WTC11 (cell line): ENCODE results near the gene TMPRSS3. TPM values are rescaled to one million over a fixed set of nuclear protein-coding genes. Genes with fewer than 3 reads are reported as not detected.

Experiments
- ATAC-seq: fragments of 200-7000 bp; cut with Tn5 transposase; 2 replicates; pipeline ENCODE4 v1.10.0; 2021; ENCODE audit warnings: mild to moderate bottlenecking, moderate library complexity
- CTCF ChIA-PET: fragments of 300-600 bp; sonication (Branson Sonifier 250); formaldehyde crosslinking; loops from one replicate; lab custom pipeline; 2021; ENCODE audit warnings: antibody characterized with exemption; lab: Charles Lee
- POLR2A ChIA-PET: fragments of 350-600 bp; sonication (Branson Sonifier 250); formaldehyde crosslinking; loops from one replicate; lab custom pipeline; 2021; ENCODE audit warnings: antibody characterized with exemption; lab: Charles Lee
- DNase-seq: peaks from one replicate; pipeline ENCODE4 v3.0.0; 2021; ENCODE audit warnings: low spot score
- H3K27ac Mint-ChIP-seq: 2 replicates; pipeline ENCODE4 v1.8.0; 2021; ENCODE audit warnings: mixed read lengths
- H3K27me3 Mint-ChIP-seq: 2 replicates; pipeline ENCODE4 v1.8.0; 2021; ENCODE audit warnings: low read depth, mild to moderate bottlenecking, moderate library complexity, mixed read lengths
- H3K36me3 Mint-ChIP-seq: 2 replicates; pipeline ENCODE4 v1.8.0; 2021; ENCODE audit warnings: mixed read lengths
- H3K4me1 Mint-ChIP-seq: 2 replicates; pipeline ENCODE4 v1.8.0; 2022; ENCODE audit warnings: mixed read lengths
- H3K4me3 Mint-ChIP-seq: 2 replicates; pipeline ENCODE4 v1.8.0; 2021; ENCODE audit warnings: mild to moderate bottlenecking, moderate library complexity, mixed read lengths
- H3K9me3 Mint-ChIP-seq: 2 replicates; pipeline ENCODE4 v1.8.0; 2021; ENCODE audit warnings: mixed read lengths
- ATF1 ChIP-seq: sonication (generic); formaldehyde crosslinking; IDR thresholded peaks from 2 replicates; pipeline ENCODE4 v1.8.1; 2023; ENCODE audit warnings: mild to moderate bottlenecking, moderate library complexity, missing genetic modification reagents
- CBFB ChIP-seq: sonication (generic); formaldehyde crosslinking; IDR thresholded peaks from 2 replicates; pipeline ENCODE4 v1.8.1; 2022; ENCODE audit warnings: mild to moderate bottlenecking, low read depth, missing genetic modification reagents
- CDX4 ChIP-seq: fragments of 250-450 bp; sonication (Bioruptor Pico); IDR thresholded peaks from 2 replicates; pipeline ENCODE4 v1.9.0; 2021; ENCODE audit warnings: moderate library complexity, mild to moderate bottlenecking, inconsistent platforms, borderline replicate concordance
- CREB1 ChIP-seq: sonication (generic); formaldehyde crosslinking; IDR thresholded peaks from 2 replicates; pipeline ENCODE4 v1.8.0; 2023; ENCODE audit warnings: mild to moderate bottlenecking, missing genetic modification reagents
- E2F4 ChIP-seq: sonication (generic); formaldehyde crosslinking; IDR thresholded peaks from 2 replicates; pipeline ENCODE4 v1.8.1; 2022; ENCODE audit warnings: low read depth, mild to moderate bottlenecking, moderate library complexity, missing genetic modification reagents, borderline replicate concordance
- EMX1 ChIP-seq: fragments of 250-450 bp; sonication (Bioruptor Pico); IDR thresholded peaks from 2 replicates; pipeline ENCODE4 v1.8.0; 2021; ENCODE audit warnings: mild to moderate bottlenecking
- ESRRA ChIP-seq: sonication (generic); formaldehyde crosslinking; IDR thresholded peaks from 2 replicates; pipeline ENCODE4 v1.8.1; 2022; ENCODE audit warnings: mild to moderate bottlenecking, missing genetic modification reagents, borderline replicate concordance
- IRF2 ChIP-seq: sonication (generic); formaldehyde crosslinking; IDR thresholded peaks from 2 replicates; pipeline ENCODE4 v1.8.0; 2022; ENCODE audit warnings: low read depth, missing genetic modification reagents, borderline replicate concordance
- JAZF1 ChIP-seq: fragments of 250-450 bp; sonication (Bioruptor Pico); IDR thresholded peaks from 2 replicates; pipeline ENCODE4 v1.9.0; 2021; ENCODE audit warnings: moderate library complexity, mild to moderate bottlenecking, inconsistent platforms
- KAT7 ChIP-seq: sonication (generic); formaldehyde crosslinking; IDR thresholded peaks from 2 replicates; pipeline ENCODE4 v1.8.1; 2023; ENCODE audit warnings: missing genetic modification reagents, mild to moderate bottlenecking, borderline replicate concordance
- PRRX2 ChIP-seq: fragments of 250-450 bp; sonication (Bioruptor Pico); IDR thresholded peaks from 2 replicates; pipeline ENCODE4 v1.8.0; 2021; ENCODE audit warnings: mild to moderate bottlenecking
- ZBTB21 ChIP-seq: sonication (generic); formaldehyde crosslinking; IDR thresholded peaks from 2 replicates; pipeline ENCODE4 v1.8.1; 2023; ENCODE audit warnings: mild to moderate bottlenecking, missing genetic modification reagents, borderline replicate concordance
- ZNF121 ChIP-seq: sonication (generic); formaldehyde crosslinking; IDR thresholded peaks from 2 replicates; pipeline ENCODE4 v1.8.0; 2023; ENCODE audit warnings: missing genetic modification reagents
- ZNF219 ChIP-seq: sonication (generic); formaldehyde crosslinking; IDR thresholded peaks from 2 replicates; pipeline ENCODE4 v1.8.0; 2023; ENCODE audit warnings: missing genetic modification reagents, mild to moderate bottlenecking, borderline replicate concordance
- ZNF512 ChIP-seq: sonication (generic); formaldehyde crosslinking; IDR thresholded peaks from 2 replicates; pipeline ENCODE4 v1.8.1; 2022; ENCODE audit warnings: missing genetic modification reagents, borderline replicate concordance
- total RNA-seq: library from RNA; stranded (reverse); gene quantifications from 3 replicates; pipeline ENCODE4 v1.2.3, GENCODE V29; 2021
- TF ChIP-seq, protein P1 (sequence below): sonication (generic); formaldehyde crosslinking; IDR thresholded peaks from 2 replicates; pipeline ENCODE4 v1.8.1; 2023; ENCODE audit warnings: mild to moderate bottlenecking, missing genetic modification reagents, borderline replicate concordance
- TF ChIP-seq, protein P2 (sequence below): fragments of 200-600 bp; IDR thresholded peaks from 2 replicates; pipeline ENCODE4 v1.8.0; 2022; ENCODE audit warnings: antibody characterized with exemption
- TF ChIP-seq, protein P3 (sequence below): sonication (generic); formaldehyde crosslinking; conservative IDR thresholded peaks from 2 replicates; pipeline ENCODE4 v1.8.1; 2023; ENCODE audit warnings: mild to moderate bottlenecking, low read depth, missing genetic modification reagents, moderate library complexity
- TF ChIP-seq, protein P4 (sequence below): fragments of 250-450 bp; sonication (Bioruptor Pico); IDR thresholded peaks from 2 replicates; pipeline ENCODE4 v1.9.0; 2021; ENCODE audit warnings: mild to moderate bottlenecking

Gene TMPRSS3
- total RNA-seq, 1 experiment from 2014 or later: 0.39 TPM

GRCh38 chr21:42407476-42407875, 11.6 kb upstream of the TMPRSS3 start:
- H3K4me3 Mint-ChIP-seq: no peak overlapping the region

GRCh38 chr21:42406866-42407265, 11.0 kb upstream of the TMPRSS3 start:
- H3K36me3 Mint-ChIP-seq: peaks cover 2% of the 10 kb centered on the region
- no peak for ATAC-seq
- ChIA-PET CTCF (no interaction called here), POLR2A (no interaction called here)
- H3K27me3 Mint-ChIP-seq: 0 out of 2 replicates have a peak, but pooled peaks cover 2% of the 10 kb centered on the region
- H3K4me1 Mint-ChIP-seq: no peaks in the 10 kb centered on the region
- no peak overlapping the region for H3K27ac Mint-ChIP-seq
- peaks cover 4% of the 10 kb centered on the region for H3K9me3 Mint-ChIP-seq
- DNase-seq: no peak
- H3K4me3 Mint-ChIP-seq: no peak overlapping the region
- TF ChIP-seq EMX1 (CRISPR knock-in tag) (no peak), ATF1 (no peak), ESRRA (no peak), JAZF1 (CRISPR knock-in tag) (no peak), ZNF512 (no peak), CDX4 (no peak), CBFB (no peak), KAT7 (CRISPR knock-in tag) (no peak)
- TF ChIP-seq, protein P1, sequence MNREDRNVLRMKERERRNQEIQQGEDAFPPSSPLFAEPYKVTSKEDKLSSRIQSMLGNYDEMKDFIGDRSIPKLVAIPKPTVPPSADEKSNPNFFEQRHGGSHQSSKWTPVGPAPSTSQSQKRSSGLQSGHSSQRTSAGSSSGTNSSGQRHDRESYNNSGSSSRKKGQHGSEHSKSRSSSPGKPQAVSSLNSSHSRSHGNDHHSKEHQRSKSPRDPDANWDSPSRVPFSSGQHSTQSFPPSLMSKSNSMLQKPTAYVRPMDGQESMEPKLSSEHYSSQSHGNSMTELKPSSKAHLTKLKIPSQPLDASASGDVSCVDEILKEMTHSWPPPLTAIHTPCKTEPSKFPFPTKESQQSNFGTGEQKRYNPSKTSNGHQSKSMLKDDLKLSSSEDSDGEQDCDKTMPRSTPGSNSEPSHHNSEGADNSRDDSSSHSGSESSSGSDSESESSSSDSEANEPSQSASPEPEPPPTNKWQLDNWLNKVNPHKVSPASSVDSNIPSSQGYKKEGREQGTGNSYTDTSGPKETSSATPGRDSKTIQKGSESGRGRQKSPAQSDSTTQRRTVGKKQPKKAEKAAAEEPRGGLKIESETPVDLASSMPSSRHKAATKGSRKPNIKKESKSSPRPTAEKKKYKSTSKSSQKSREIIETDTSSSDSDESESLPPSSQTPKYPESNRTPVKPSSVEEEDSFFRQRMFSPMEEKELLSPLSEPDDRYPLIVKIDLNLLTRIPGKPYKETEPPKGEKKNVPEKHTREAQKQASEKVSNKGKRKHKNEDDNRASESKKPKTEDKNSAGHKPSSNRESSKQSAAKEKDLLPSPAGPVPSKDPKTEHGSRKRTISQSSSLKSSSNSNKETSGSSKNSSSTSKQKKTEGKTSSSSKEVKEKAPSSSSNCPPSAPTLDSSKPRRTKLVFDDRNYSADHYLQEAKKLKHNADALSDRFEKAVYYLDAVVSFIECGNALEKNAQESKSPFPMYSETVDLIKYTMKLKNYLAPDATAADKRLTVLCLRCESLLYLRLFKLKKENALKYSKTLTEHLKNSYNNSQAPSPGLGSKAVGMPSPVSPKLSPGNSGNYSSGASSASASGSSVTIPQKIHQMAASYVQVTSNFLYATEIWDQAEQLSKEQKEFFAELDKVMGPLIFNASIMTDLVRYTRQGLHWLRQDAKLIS (CRISPR knock-in tag): no peak
- TF ChIP-seq, protein P2, sequence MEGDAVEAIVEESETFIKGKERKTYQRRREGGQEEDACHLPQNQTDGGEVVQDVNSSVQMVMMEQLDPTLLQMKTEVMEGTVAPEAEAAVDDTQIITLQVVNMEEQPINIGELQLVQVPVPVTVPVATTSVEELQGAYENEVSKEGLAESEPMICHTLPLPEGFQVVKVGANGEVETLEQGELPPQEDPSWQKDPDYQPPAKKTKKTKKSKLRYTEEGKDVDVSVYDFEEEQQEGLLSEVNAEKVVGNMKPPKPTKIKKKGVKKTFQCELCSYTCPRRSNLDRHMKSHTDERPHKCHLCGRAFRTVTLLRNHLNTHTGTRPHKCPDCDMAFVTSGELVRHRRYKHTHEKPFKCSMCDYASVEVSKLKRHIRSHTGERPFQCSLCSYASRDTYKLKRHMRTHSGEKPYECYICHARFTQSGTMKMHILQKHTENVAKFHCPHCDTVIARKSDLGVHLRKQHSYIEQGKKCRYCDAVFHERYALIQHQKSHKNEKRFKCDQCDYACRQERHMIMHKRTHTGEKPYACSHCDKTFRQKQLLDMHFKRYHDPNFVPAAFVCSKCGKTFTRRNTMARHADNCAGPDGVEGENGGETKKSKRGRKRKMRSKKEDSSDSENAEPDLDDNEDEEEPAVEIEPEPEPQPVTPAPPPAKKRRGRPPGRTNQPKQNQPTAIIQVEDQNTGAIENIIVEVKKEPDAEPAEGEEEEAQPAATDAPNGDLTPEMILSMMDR: no peak
- TF ChIP-seq, protein P3, sequence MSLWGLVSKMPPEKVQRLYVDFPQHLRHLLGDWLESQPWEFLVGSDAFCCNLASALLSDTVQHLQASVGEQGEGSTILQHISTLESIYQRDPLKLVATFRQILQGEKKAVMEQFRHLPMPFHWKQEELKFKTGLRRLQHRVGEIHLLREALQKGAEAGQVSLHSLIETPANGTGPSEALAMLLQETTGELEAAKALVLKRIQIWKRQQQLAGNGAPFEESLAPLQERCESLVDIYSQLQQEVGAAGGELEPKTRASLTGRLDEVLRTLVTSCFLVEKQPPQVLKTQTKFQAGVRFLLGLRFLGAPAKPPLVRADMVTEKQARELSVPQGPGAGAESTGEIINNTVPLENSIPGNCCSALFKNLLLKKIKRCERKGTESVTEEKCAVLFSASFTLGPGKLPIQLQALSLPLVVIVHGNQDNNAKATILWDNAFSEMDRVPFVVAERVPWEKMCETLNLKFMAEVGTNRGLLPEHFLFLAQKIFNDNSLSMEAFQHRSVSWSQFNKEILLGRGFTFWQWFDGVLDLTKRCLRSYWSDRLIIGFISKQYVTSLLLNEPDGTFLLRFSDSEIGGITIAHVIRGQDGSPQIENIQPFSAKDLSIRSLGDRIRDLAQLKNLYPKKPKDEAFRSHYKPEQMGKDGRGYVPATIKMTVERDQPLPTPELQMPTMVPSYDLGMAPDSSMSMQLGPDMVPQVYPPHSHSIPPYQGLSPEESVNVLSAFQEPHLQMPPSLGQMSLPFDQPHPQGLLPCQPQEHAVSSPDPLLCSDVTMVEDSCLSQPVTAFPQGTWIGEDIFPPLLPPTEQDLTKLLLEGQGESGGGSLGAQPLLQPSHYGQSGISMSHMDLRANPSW (CRISPR knock-in tag): no peak
- TF ChIP-seq, protein P4, sequence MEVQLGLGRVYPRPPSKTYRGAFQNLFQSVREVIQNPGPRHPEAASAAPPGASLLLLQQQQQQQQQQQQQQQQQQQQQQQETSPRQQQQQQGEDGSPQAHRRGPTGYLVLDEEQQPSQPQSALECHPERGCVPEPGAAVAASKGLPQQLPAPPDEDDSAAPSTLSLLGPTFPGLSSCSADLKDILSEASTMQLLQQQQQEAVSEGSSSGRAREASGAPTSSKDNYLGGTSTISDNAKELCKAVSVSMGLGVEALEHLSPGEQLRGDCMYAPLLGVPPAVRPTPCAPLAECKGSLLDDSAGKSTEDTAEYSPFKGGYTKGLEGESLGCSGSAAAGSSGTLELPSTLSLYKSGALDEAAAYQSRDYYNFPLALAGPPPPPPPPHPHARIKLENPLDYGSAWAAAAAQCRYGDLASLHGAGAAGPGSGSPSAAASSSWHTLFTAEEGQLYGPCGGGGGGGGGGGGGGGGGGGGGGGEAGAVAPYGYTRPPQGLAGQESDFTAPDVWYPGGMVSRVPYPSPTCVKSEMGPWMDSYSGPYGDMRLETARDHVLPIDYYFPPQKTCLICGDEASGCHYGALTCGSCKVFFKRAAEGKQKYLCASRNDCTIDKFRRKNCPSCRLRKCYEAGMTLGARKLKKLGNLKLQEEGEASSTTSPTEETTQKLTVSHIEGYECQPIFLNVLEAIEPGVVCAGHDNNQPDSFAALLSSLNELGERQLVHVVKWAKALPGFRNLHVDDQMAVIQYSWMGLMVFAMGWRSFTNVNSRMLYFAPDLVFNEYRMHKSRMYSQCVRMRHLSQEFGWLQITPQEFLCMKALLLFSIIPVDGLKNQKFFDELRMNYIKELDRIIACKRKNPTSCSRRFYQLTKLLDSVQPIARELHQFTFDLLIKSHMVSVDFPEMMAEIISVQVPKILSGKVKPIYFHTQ (CRISPR knock-in tag): no peak

More at GRCh38 chr21:42407476-42407875, 11.6 kb upstream of the TMPRSS3 start:
- no peak for TF ChIP-seq CREB1 (CRISPR knock-in tag)
- TF ChIP-seq IRF2 (CRISPR knock-in tag): no peak
- no peak for TF ChIP-seq ZNF219 (CRISPR knock-in tag)
- TF ChIP-seq PRRX2 (CRISPR knock-in tag): no peak
- no peak for TF ChIP-seq ZNF121 (CRISPR knock-in tag)
- no peak for TF ChIP-seq E2F4 (CRISPR knock-in tag)
- TF ChIP-seq ZBTB21 (CRISPR knock-in tag): no peak
- Mint-ChIP-seq H3K4me1 (no peaks in the 10 kb centered on the region), H3K9me3 (no peaks in the 10 kb centered on the region), H3K27ac (no peak overlapping the region), H3K27me3 (no peaks in the 10 kb centered on the region), H3K36me3 (no peaks in the 10 kb centered on the region)
- DNase-seq (no peak), ATAC-seq (no peak)
- ChIA-PET CTCF (no interaction called here), POLR2A (no interaction called here)
